ENCODE results near the gene TMTC2. TPM values are rescaled to one million over a fixed set of nuclear protein-coding genes. Genes with fewer than 3 reads are reported as not detected.

The TMTC2 gene
- total and polyA plus RNA-seq, 2 experiments from 2014 or later, result 0.36 to 5.6 TPM

DNA sequence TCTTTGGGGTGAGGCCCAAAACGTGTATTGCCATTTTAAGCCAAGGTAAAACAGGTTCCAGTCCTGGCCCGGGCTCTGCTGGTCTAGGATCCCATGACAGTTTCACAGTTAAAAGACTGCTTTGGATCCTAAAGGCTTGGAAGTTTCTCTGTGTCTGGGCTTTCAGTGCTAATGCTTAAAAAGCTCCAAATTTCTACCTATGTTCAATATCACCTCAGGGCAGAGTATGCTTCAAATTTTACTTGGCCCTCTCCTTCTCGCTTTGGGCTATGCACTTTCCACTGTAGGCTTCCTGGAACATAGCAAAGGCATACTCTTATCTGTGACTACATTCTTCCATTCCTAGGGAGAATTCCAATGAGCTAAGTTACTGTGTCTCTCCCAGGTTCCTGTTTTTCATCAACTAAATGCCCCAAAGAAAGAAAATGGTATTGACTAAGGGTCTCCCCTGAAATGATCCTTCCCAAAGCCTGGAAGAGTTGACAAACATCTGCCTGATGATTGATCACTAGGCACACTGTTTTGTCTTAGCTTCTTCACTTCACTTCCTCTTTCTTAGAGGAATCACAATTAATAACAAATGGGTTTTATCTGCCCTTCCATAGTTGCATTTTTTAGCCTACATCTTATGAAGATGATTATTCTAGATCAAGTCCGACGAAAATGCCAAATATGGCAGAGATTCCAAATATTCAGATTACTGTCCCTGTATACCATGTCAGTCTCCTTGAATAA lies 79.4 kb downstream of the TMTC2 start:
- Histone ChIP-seq H3K4me2 (ENCODE audit: unreplicated experiment) (no peak overlapping the region), H3K27me3 (replicated peaks; ENCODE audit: insufficient read depth) (no peaks in the 10 kb centered on the region), H3K4me3 (no peak overlapping the region), H3K4me1 (ENCODE audit: insufficient read depth) (no peaks in the 10 kb centered on the region), H3K36me3 (ENCODE audit: low read depth) (no peaks in the 10 kb centered on the region), H3F3A (ENCODE audit: insufficient read depth) (no peaks in the 10 kb centered on the region), H3K27ac (no peak overlapping the region), H3K9me3 (ENCODE audit: low read depth) (no peaks in the 10 kb centered on the region), H3K9ac (no peak overlapping the region), H3K9me2 (ENCODE audit: insufficient read depth) (no peaks in the 10 kb centered on the region), H2AFZ (no peak overlapping the region), H4K20me1 (ENCODE audit: insufficient read depth) (no peaks in the 10 kb centered on the region), H3K79me2 (ENCODE audit: insufficient read depth) (no peaks in the 10 kb centered on the region)
- TF ChIP-seq EZH2 (IDR thresholded peaks at IDR 0.05; ENCODE audit: insufficient read depth, poor library complexity, severe bottlenecking) (no peak), EZH2phosphoT487 (IDR thresholded peaks at IDR 0.05; ENCODE audit: insufficient read depth, low read depth) (no peak)
- 86 to 87% methylated on average over 5 of the region's 5 CpGs for whole genome bisulfite sequencing, 2 experiments (ENCODE audit: low coverage in 1 of 2, low lambda C conversion rate in 2 of 2, missing lambda C conversion rate in 2 of 2)
- no peak for DNase-seq
- in situ Hi-C loops (cut with MboI), result no loop called here

DNA sequence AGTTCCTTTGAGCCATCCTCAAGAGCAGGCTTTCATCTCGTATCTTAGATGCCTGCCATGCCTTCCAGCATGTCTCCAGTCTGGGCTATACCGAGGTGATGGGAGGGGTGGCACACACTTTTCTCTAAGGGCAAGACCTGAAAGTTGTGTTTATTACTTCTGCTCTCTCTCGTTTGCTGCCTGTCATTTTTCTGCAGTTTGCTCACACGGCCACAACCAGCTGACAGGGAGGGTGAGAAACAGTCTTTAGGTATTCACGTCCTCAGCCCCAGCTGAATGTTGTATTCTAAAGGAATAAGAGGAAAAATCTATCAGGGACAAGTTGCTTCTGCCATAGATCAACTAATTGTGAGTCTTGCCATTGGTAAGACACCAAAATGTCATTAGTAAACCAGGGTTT lies 88.0 kb downstream of the TMTC2 start:
- TF ChIP-seq EZH2 (IDR thresholded peaks at IDR 0.05; ENCODE audit: insufficient read depth, poor library complexity, severe bottlenecking), result no peak
- 78 to 82% methylated on average over 5 of the region's 5 CpGs for WGBS, 2 experiments (ENCODE audit: low coverage in 1 of 2, low lambda C conversion rate in 2 of 2, missing lambda C conversion rate in 2 of 2)
- H4K20me1 ChIP-seq (ENCODE audit: insufficient read depth), result no peaks in the 10 kb centered on the region
- H3K9me3 ChIP-seq (ENCODE audit: low read depth), result no peaks in the 10 kb centered on the region
- H3F3A ChIP-seq (ENCODE audit: insufficient read depth), result no peaks in the 10 kb centered on the region
- H3K4me2 ChIP-seq (ENCODE audit: unreplicated experiment), result no peak overlapping the region
- H3K4me1 ChIP-seq (ENCODE audit: insufficient read depth), result no peaks in the 10 kb centered on the region
- no peak overlapping the region for H2AFZ ChIP-seq
- no peak overlapping the region for H3K4me3 ChIP-seq
- H3K27ac ChIP-seq, result no peak overlapping the region
- H3K79me2 ChIP-seq (ENCODE audit: insufficient read depth), result no peaks in the 10 kb centered on the region
- DNase-seq, result no peak
- no peaks in the 10 kb centered on the region for H3K27me3 ChIP-seq (replicated peaks; ENCODE audit: insufficient read depth)
- H3K36me3 ChIP-seq (ENCODE audit: low read depth), result no peaks in the 10 kb centered on the region
- no peak overlapping the region for H3K9ac ChIP-seq
- H3K9me2 ChIP-seq (ENCODE audit: insufficient read depth), result no peaks in the 10 kb centered on the region
- in situ Hi-C loops (cut with MboI), result no loop called here

DNA sequence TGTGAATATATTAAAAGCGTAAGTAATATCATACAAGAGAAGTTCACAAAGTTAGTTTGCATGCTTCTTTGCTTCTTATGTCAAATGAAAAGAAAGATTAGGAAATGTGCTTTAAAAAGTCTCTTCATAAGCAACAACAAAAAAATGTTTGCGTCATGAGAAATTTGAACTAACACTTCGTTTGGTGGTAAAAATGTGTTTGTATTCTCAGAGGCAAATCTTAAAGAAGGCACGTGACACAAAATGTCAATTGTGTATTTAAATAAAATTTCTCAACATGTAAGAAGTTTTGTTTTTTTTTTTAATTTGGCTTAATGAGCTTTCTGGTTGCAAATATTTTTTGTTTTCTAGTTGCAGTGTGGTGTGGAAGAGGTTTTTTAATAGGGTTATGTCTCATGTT lies 93.8 kb downstream of the TMTC2 start:
- 85 to 87% methylated on average over 4 of the region's 4 CpGs for WGBS, 2 experiments (ENCODE audit: low coverage in 1 of 2, low lambda C conversion rate in 2 of 2, missing lambda C conversion rate in 2 of 2)
- Histone ChIP-seq H4K20me1 (ENCODE audit: insufficient read depth) (no peaks in the 10 kb centered on the region), H2AFZ (no peak overlapping the region), H3K9me2 (ENCODE audit: insufficient read depth) (no peaks in the 10 kb centered on the region), H3K27ac (no peak overlapping the region), H3K9me3 (ENCODE audit: low read depth) (no peaks in the 10 kb centered on the region), H3K4me1 (ENCODE audit: insufficient read depth) (no peaks in the 10 kb centered on the region), H3K79me2 (ENCODE audit: insufficient read depth) (no peaks in the 10 kb centered on the region), H3K4me2 (ENCODE audit: unreplicated experiment) (no peak overlapping the region), H3K36me3 (ENCODE audit: low read depth) (no peaks in the 10 kb centered on the region), H3K4me3 (no peak overlapping the region), H3K9ac (no peak overlapping the region), H3K27me3 (replicated peaks; ENCODE audit: insufficient read depth) (no peaks in the 10 kb centered on the region), H3F3A (ENCODE audit: insufficient read depth) (no peaks in the 10 kb centered on the region)
- in situ Hi-C loops (cut with MboI), result no loop called here
- TF ChIP-seq EZH2 (IDR thresholded peaks at IDR 0.05; ENCODE audit: insufficient read depth, poor library complexity, severe bottlenecking) (no peak), EZH2phosphoT487 (IDR thresholded peaks at IDR 0.05; ENCODE audit: insufficient read depth, low read depth) (no peak)
- no peak for DNase-seq

DNA sequence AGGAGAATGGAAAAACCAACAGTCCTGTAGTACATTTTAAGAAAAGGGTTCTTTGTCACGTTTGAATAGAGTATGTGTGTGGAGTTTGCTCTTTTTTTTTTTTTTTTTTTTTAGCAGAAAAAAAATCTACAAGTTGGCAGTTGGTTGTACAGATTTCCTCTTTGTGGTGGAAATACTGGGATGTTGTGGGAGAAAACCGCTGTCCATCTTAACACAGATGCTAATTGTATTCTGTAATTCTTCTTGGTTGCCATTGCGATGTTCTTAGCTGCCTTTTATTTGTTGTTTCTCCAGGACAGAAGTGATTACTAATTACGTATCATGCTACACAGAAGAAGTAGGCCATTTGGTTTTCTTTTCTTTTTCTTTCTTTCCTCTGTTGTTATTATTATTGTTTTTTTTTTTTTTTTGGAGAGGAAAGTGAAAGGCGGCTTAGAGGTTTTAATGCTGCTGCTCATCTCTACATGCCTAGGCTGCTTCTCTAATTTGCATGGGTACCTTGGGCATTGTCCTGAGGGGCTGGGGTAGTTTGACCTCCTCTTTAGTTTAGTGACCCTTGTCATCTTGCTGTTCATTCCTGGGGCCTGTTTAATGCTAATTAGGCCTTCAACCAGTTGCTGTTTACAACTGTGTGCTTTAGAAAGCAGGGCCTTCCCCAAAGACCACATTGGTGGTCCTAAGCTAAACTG lies 94.7 kb downstream of the TMTC2 start:
- H3K4me2 ChIP-seq (ENCODE audit: unreplicated experiment), result no peak overlapping the region
- no peaks in the 10 kb centered on the region for H3K36me3 ChIP-seq (ENCODE audit: low read depth)
- no peaks in the 10 kb centered on the region for H3K4me1 ChIP-seq (ENCODE audit: insufficient read depth)
- in situ Hi-C loops (cut with MboI), result no loop called here
- H3K27ac ChIP-seq, result no peak overlapping the region
- H3K27me3 ChIP-seq (replicated peaks; ENCODE audit: insufficient read depth), result no peaks in the 10 kb centered on the region
- no peak overlapping the region for H2AFZ ChIP-seq
- no peak overlapping the region for H3K9ac ChIP-seq
- H3K79me2 ChIP-seq (ENCODE audit: insufficient read depth), result no peaks in the 10 kb centered on the region
- no peaks in the 10 kb centered on the region for H4K20me1 ChIP-seq (ENCODE audit: insufficient read depth)
- no peaks in the 10 kb centered on the region for H3K9me3 ChIP-seq (ENCODE audit: low read depth)
- no peaks in the 10 kb centered on the region for H3K9me2 ChIP-seq (ENCODE audit: insufficient read depth)
- DNase-seq, result no peak
- TF ChIP-seq EZH2phosphoT487 (IDR thresholded peaks at IDR 0.05; ENCODE audit: insufficient read depth, low read depth), result no peak
- no peak for TF ChIP-seq EZH2 (IDR thresholded peaks at IDR 0.05; ENCODE audit: insufficient read depth, poor library complexity, severe bottlenecking)
- WGBS, 2 experiments (ENCODE audit: low coverage in 1 of 2, low lambda C conversion rate in 2 of 2, missing lambda C conversion rate in 2 of 2), result 73 to 85% methylated on average over 5 of the region's 5 CpGs
- no peaks in the 10 kb centered on the region for H3F3A ChIP-seq (ENCODE audit: insufficient read depth)
- H3K4me3 ChIP-seq, result no peak overlapping the region

All from GM23248 (cell line).